A673 (cell line): ENCODE measurements around the gene CFL1. TPM values are rescaled to one million over a fixed set of nuclear protein-coding genes. Genes with fewer than 3 reads are reported as not detected.
"Not testable (repeated sequence)": the region's sequence is repeated elsewhere in the genome, so short reads cannot be mapped to it uniquely, and the experiment has no call there.

Source experiments
- BruUV-seq: library from RNA; stranded (reverse); fragments of 400-500 nt; replicated peaks from 2 replicates; lab custom pipeline; 2021; lab: Mats Ljungman, UMichigan
- CTCF ChIA-PET: fragments of 300-600 bp; sonication (Branson Sonifier 250); formaldehyde crosslinking; loops from one replicate; lab custom pipeline; 2022; ENCODE audit warnings: antibody characterized with exemption; lab: Charles Lee
- POLR2A ChIA-PET: fragments of 300-600 bp; sonication (Branson Sonifier 250); formaldehyde crosslinking; loops from one replicate; lab custom pipeline; 2022; ENCODE audit warnings: antibody characterized with exemption; ENCODE audit not compliant: low non-redundant PET; lab: Charles Lee
- DNase-seq: peaks from one replicate; pipeline ENCODE4 v3.0.0-alpha.2; 2015; ENCODE audit warnings: low spot score
- H3K27ac ChIP-seq: fragments of 200-600 bp; sonication (generic); 2 replicates; pipeline ENCODE4 v1.5.1; 2016; ENCODE audit warnings: mixed run types, low read depth, mild to moderate bottlenecking, mixed read lengths, antibody characterized with exemption, low read length; ENCODE audit not compliant: poor library complexity, severe bottlenecking
- H3K27me3 ChIP-seq: fragments of 200-600 bp; sonication (generic); replicated peaks from 2 replicates; pipeline ENCODE4 v1.6.1; 2017; ENCODE audit warnings: mixed run types, low read depth, mild to moderate bottlenecking, mixed read lengths, antibody characterized with exemption, low read length; ENCODE audit not compliant: insufficient read depth, poor library complexity
- H3K36me3 ChIP-seq: fragments of 200-600 bp; sonication (generic); 2 replicates; pipeline ENCODE4 v1.6.1; 2016; ENCODE audit warnings: mixed run types, mild to moderate bottlenecking, mixed read lengths, antibody characterized with exemption, low read length; ENCODE audit not compliant: insufficient read depth, poor library complexity, severe bottlenecking
- H3K4me1 ChIP-seq: fragments of 200-600 bp; sonication (generic); 2 replicates; pipeline ENCODE4 v1.6.1; 2017; ENCODE audit warnings: mixed run types, mild to moderate bottlenecking, mixed read lengths, antibody characterized with exemption, low read length; ENCODE audit not compliant: insufficient read depth, poor library complexity, severe bottlenecking
- H3K4me3 ChIP-seq: fragments of 200-600 bp; sonication (generic); 2 replicates; pipeline ENCODE4 v1.5.1; 2016; ENCODE audit warnings: low read depth, mixed run types, mild to moderate bottlenecking, mixed read lengths, low read length; ENCODE audit not compliant: poor library complexity, severe bottlenecking
- H3K9me3 ChIP-seq: fragments of 200-600 bp; sonication (generic); 2 replicates; pipeline ENCODE4 v1.6.1; 2016; ENCODE audit warnings: mixed run types, low read depth, mild to moderate bottlenecking, mixed read lengths, antibody characterized with exemption, low read length; ENCODE audit not compliant: poor library complexity, severe bottlenecking
- EZH2 ChIP-seq: fragments of 200-600 bp; sonication (generic); IDR thresholded peaks from 2 replicates; pipeline ENCODE4 v1.6.1; 2017; ENCODE audit warnings: borderline replicate concordance, low read depth, mild to moderate bottlenecking, mixed read lengths, antibody characterized with exemption, low read length; ENCODE audit not compliant: poor library complexity, severe bottlenecking
- intact Hi-C: fragments of 100-400 bp; cut with micrococcal nuclease; formaldehyde crosslinking; loops from one replicate; pipeline ENCODE4 v1.10.0; 2022; ENCODE audit not compliant: unreplicated experiment
- total RNA-seq: library from RNA; stranded (reverse); gene quantifications from 2 replicates; pipeline ENCODE4 v1.2.3, GENCODE V29; 2021
- TF ChIP-seq, protein P1 (sequence below): fragments of 300-800, 200-600 bp; sonication (generic); conservative IDR thresholded peaks from 2 replicates; pipeline ENCODE4 v1.5.1; 2017; ENCODE audit warnings: low read depth, mild to moderate bottlenecking, antibody characterized with exemption, low read length, moderate library complexity, mixed read lengths

Gene CFL1
- total RNA-seq, 1 experiment from 2014 or later, result 1,649 TPM

DNA sequence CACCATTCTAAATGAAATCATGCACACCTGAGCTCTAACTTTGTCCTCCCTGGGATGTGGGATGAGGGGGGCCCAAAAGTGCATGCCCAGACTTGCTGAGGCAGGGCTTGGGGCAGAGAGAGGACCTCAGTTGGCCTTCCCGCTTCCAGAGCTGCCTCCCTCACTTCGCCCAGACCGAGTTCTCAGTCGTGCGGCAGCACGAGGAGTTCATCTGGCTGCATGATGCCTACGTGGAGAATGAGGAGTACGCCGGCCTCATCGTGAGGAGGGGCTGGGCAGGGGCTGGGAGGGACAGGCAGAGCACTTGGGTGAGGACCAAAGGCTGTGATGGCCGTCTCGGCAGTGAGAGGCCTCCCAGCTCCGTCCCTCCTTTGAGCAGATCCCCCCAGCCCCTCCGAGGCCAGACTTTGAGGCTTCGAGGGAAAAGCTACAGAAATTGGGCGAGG lies 8.2 kb downstream of the CFL1 start:
- intact Hi-C loops, result no loop called here
- DNase-seq, result no peak
- BruUV-seq, result no TSS peak
- H3K36me3 ChIP-seq, result peaks cover 37% of the 10 kb centered on the region
- H3K4me1 ChIP-seq, result no peaks in the 10 kb centered on the region
- no peak overlapping the region for H3K4me3 ChIP-seq
- CTCF ChIA-PET, result interaction anchor here (0.8 kb wide), 1 partner anchor 34 kb away, joined by 3 read pairs; no protein-coding TSS in a partner anchor
- TF ChIP-seq, protein P1, sequence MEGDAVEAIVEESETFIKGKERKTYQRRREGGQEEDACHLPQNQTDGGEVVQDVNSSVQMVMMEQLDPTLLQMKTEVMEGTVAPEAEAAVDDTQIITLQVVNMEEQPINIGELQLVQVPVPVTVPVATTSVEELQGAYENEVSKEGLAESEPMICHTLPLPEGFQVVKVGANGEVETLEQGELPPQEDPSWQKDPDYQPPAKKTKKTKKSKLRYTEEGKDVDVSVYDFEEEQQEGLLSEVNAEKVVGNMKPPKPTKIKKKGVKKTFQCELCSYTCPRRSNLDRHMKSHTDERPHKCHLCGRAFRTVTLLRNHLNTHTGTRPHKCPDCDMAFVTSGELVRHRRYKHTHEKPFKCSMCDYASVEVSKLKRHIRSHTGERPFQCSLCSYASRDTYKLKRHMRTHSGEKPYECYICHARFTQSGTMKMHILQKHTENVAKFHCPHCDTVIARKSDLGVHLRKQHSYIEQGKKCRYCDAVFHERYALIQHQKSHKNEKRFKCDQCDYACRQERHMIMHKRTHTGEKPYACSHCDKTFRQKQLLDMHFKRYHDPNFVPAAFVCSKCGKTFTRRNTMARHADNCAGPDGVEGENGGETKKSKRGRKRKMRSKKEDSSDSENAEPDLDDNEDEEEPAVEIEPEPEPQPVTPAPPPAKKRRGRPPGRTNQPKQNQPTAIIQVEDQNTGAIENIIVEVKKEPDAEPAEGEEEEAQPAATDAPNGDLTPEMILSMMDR, result no peak
- TF ChIP-seq EZH2, result no peak
- no peaks in the 10 kb centered on the region for H3K27me3 ChIP-seq
- no peak overlapping the region for H3K27ac ChIP-seq
- H3K9me3 ChIP-seq, result no peaks in the 10 kb centered on the region
- POLR2A ChIA-PET, result interaction anchor here (0.5 to 0.9 kb wide), 2 partner anchors 10 to 12 kb away, joined by 3 read pairs; no protein-coding TSS in a partner anchor

DNA sequence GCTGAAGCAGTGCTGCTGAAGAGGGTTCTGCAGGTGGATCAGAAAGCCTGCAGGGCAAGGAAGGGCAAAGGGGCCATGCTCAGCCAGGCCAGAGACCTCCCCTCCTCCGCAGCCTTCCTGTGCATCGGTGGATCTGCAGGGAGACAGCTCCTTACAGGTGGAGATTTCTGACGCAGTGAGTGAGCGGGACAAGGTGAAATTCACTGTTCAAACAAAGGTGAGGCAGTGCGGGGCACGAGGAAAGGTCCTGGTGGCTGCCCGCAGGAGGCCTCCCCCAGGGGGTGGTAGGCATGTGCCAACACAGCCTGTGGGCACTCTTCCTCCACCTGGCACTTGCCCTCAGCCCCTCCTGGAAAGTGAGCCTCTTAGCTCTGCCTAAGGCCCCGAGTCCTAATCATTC lies 8.6 kb downstream of the CFL1 start:
- peaks cover 33% of the 10 kb centered on the region for H3K36me3 ChIP-seq
- no peak overlapping the region for H3K27ac ChIP-seq
- H3K27me3 ChIP-seq, result no peaks in the 10 kb centered on the region
- no TSS peak for BruUV-seq
- no peak for DNase-seq
- ChIA-PET CTCF (no interaction called here), POLR2A (interaction anchor here (0.5 kb wide), 1 partner anchor 12 kb away, joined by 3 read pairs; no protein-coding TSS in a partner anchor)
- H3K9me3 ChIP-seq, result no peaks in the 10 kb centered on the region
- intact Hi-C loops, result no loop called here
- no peaks in the 10 kb centered on the region for H3K4me1 ChIP-seq
- TF ChIP-seq, protein P1, result no peak
- TF ChIP-seq EZH2, result no peak
- H3K4me3 ChIP-seq, result no peak overlapping the region

DNA sequence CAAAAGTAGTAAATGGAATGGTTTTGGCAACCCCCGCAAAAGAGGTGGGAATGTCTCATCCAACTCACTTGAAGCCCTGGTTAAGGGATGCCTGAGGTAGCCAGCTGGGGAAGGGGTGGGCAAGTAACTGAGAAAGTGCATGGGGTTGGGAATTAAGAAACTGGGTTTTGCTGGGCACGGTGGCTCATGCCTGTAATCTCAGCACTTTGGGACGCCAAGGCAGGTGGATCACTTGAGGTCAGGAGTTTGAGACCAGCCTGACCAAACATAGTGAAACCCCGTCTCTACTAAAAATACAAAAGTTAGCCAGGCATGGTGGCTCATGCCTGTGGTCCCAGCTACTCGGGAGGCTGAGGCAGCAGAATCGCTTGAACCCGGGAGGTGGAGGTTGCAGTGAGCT lies 9.3 kb downstream of the CFL1 start:
- BruUV-seq, POLR2A ChIA-PET, H3K4me3 ChIP-seq: not testable (repeated sequence)

DNA sequence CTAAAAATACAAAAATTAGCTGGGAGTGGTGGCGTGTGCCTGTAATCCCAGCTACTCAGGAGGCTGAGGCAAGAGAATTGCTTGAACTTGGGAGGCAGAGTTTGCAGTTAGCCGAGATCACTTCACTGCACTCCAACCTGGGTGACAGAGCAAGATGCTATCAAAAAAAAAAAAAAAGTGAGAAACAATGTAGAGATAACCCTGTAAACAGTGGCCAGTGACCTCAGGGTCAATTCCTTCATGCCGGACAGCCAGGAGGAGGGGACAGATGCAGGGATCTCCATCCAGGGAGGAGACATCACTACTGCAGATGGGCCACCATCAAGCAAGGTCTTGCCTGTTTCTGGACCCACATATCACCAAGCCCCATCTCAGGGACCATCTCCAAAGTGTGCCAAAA lies 10.2 kb downstream of the CFL1 start:
- no peak overlapping the region for H3K4me3 ChIP-seq
- no peak overlapping the region for H3K27ac ChIP-seq
- POLR2A ChIA-PET, result no interaction called here
- H3K36me3 ChIP-seq, result peaks cover 17% of the 10 kb centered on the region
- CTCF ChIA-PET, result no interaction called here
- intact Hi-C loops, result no loop called here
- no TSS peak for BruUV-seq
- H3K4me1 ChIP-seq, result no peaks in the 10 kb centered on the region
- DNase-seq, result no peak
- no peaks in the 10 kb centered on the region for H3K27me3 ChIP-seq
- H3K9me3 ChIP-seq, result no peaks in the 10 kb centered on the region
- TF ChIP-seq, protein P1, result no peak
- no peak for TF ChIP-seq EZH2

More for the DNA sequence above, 9.3 kb downstream of the CFL1 start:
- H3K36me3 ChIP-seq, result peaks cover 26% of the 10 kb centered on the region
- H3K9me3 ChIP-seq, intact Hi-C loops, DNase-seq, CTCF ChIA-PET, H3K27ac ChIP-seq, H3K4me1 ChIP-seq, H3K27me3 ChIP-seq: not testable (repeated sequence)
